HepG2 (cell line): Measurements from ENCODE around the gene NGDN. TPM values are rescaled to one million over a fixed set of nuclear protein-coding genes. Genes with fewer than 3 reads are reported as not detected.
A peak's percentile ranks its signal among the peaks of the same experiment; 100 is the strongest.

ENCODE experiments used
- CBX2 ChIP-seq, 2 experiments: fragments of 200-600 bp in 1 of 2; sonication (generic); formaldehyde crosslinking in 1 of 2; IDR thresholded peaks; 2 replicates each; pipeline versions ENCODE4 v1.7.0 to v1.8.1; 2018 to 2022; ENCODE audit warnings: low read depth in 2 of 2, low read length in 1 of 2, mild to moderate bottlenecking in 1 of 2, missing genetic modification reagents in 1 of 2
- E2F5 ChIP-seq: sonication (generic); formaldehyde crosslinking; conservative IDR thresholded peaks from 2 replicates; pipeline ENCODE4 v1.4.0; 2020; ENCODE audit warnings: missing genetic modification reagents
- FIP1L1 ChIP-seq: fragments of 200-400 bp; formaldehyde crosslinking; IDR thresholded peaks from 2 replicates; pipeline ENCODE4 v1.6.1; 2018; ENCODE audit warnings: low read depth, mild to moderate bottlenecking, low read length, moderate library complexity, borderline replicate concordance; ENCODE audit not compliant: insufficient read depth
- GLMP ChIP-seq: sonication (generic); formaldehyde crosslinking; IDR thresholded peaks from 2 replicates; pipeline ENCODE4 v1.9.0; 2021; ENCODE audit warnings: missing genetic modification reagents, mild to moderate bottlenecking, borderline replicate concordance
- JUNB ChIP-seq: sonication (generic); formaldehyde crosslinking; IDR thresholded peaks from 2 replicates; pipeline ENCODE4 v1.8.0; 2022; ENCODE audit warnings: missing genetic modification reagents, mild to moderate bottlenecking, borderline replicate concordance
- NCOA1 ChIP-seq: sonication (generic); formaldehyde crosslinking; IDR thresholded peaks from 2 replicates; pipeline ENCODE4 v1.9.0; 2021; ENCODE audit warnings: missing genetic modification reagents
- PCBP2 ChIP-seq: fragments of 200-400 bp; formaldehyde crosslinking; optimal IDR thresholded peaks from 2 replicates; pipeline ENCODE3; 2018; ENCODE audit warnings: low read length, low read depth; ENCODE audit not compliant: poor library complexity, severe bottlenecking
- RARG ChIP-seq: sonication (generic); formaldehyde crosslinking; IDR thresholded peaks from 2 replicates; pipeline ENCODE4 v1.4.0; 2020; ENCODE audit warnings: low read depth, mild to moderate bottlenecking, missing genetic modification reagents
- TARDBP ChIP-seq: sonication (generic); formaldehyde crosslinking; IDR thresholded peaks from 2 replicates; pipeline ENCODE4 v1.8.0; 2022; ENCODE audit warnings: mild to moderate bottlenecking, missing genetic modification reagents
- TBX3 ChIP-seq: fragments of 450-650 bp; IDR thresholded peaks from 2 replicates; pipeline ENCODE4 v1.6.1; 2017; ENCODE audit warnings: antibody characterized with exemption, mild to moderate bottlenecking, inconsistent platforms, borderline replicate concordance
- THAP7 ChIP-seq: sonication (generic); formaldehyde crosslinking; IDR thresholded peaks from 2 replicates; pipeline ENCODE4 v1.8.1; 2023; ENCODE audit warnings: mild to moderate bottlenecking, missing genetic modification reagents
- TRIM24 ChIP-seq: sonication (generic); formaldehyde crosslinking; IDR thresholded peaks from 2 replicates; pipeline ENCODE4 v1.8.0; 2022; ENCODE audit warnings: mild to moderate bottlenecking, missing genetic modification reagents
- ZBTB7B ChIP-seq: sonication (generic); formaldehyde crosslinking; IDR thresholded peaks from 2 replicates; pipeline ENCODE4 v1.4.0; 2020; ENCODE audit warnings: missing genetic modification reagents
- ZFP62 ChIP-seq: sonication (generic); formaldehyde crosslinking; IDR thresholded peaks from 2 replicates; pipeline ENCODE4 v1.4.0; 2020; ENCODE audit warnings: missing genetic modification reagents
- ZFYVE20 ChIP-seq: sonication (generic); formaldehyde crosslinking; IDR thresholded peaks from 2 replicates; pipeline ENCODE4 v1.8.0; 2023; ENCODE audit warnings: low read depth, mild to moderate bottlenecking, moderate library complexity, missing genetic modification reagents, borderline replicate concordance
- ZNF496 ChIP-seq: sonication (generic); formaldehyde crosslinking; IDR thresholded peaks from 2 replicates; pipeline ENCODE4 v1.8.1; 2023; ENCODE audit warnings: mild to moderate bottlenecking, moderate library complexity, missing genetic modification reagents; ENCODE audit not compliant: insufficient replicate concordance
- ZNF598 ChIP-seq: sonication (generic); formaldehyde crosslinking; IDR thresholded peaks from 2 replicates; pipeline ENCODE4 v1.5.1; 2020; ENCODE audit warnings: mild to moderate bottlenecking, missing genetic modification reagents, borderline replicate concordance
- ZNF619 ChIP-seq: sonication (generic); formaldehyde crosslinking; IDR thresholded peaks from 2 replicates; pipeline ENCODE4 v1.4.0; 2020; ENCODE audit warnings: mild to moderate bottlenecking, missing genetic modification reagents
- ZNF674 ChIP-seq: sonication (generic); formaldehyde crosslinking; IDR thresholded peaks from 2 replicates; pipeline ENCODE4 v1.5.0; 2020; ENCODE audit warnings: low read depth, mild to moderate bottlenecking, missing genetic modification reagents
- ZNF703 ChIP-seq: sonication (generic); formaldehyde crosslinking; IDR thresholded peaks from 2 replicates; pipeline ENCODE4 v1.5.1; 2020; ENCODE audit warnings: missing genetic modification reagents, mild to moderate bottlenecking, moderate library complexity, borderline replicate concordance
- ZNF746 ChIP-seq: sonication (generic); formaldehyde crosslinking; IDR thresholded peaks from 2 replicates; pipeline ENCODE4 v1.8.0; 2022; ENCODE audit warnings: mild to moderate bottlenecking, missing genetic modification reagents
- ZNF775 ChIP-seq: sonication (generic); formaldehyde crosslinking; IDR thresholded peaks from 2 replicates; pipeline ENCODE4 v1.4.0; 2020; ENCODE audit warnings: missing genetic modification reagents, mild to moderate bottlenecking, moderate library complexity, borderline replicate concordance
- ZXDC ChIP-seq: sonication (generic); formaldehyde crosslinking; IDR thresholded peaks from 2 replicates; pipeline ENCODE4 v1.5.0; 2020; ENCODE audit warnings: mild to moderate bottlenecking, missing genetic modification reagents
- polyA plus RNA-seq, 8 experiments: library from polyadenylated mRNA; depleted of rRNA in 3 of 8; stranded (reverse) in 7 of 8; unstranded in 1 of 8; fragments of >200 nt; fragmentation: Illumina TruSeq in 4 of 8; extraction: Trizol in 4 of 8; gene quantifications; 2 replicates each; pipeline versions ENCODE4 v1.2.1 to v1.2.3, GENCODE V29; 2011 to 2016; ENCODE audit warnings: low read depth in 4 of 8, missing spikeins in 1 of 8, mixed read lengths in 1 of 8; ENCODE audit not compliant: insufficient read depth in 1 of 8
- total RNA-seq, 5 experiments: library from RNA; depleted of rRNA; stranded (reverse); fragments of >200 nt; fragmentation: Illumina TruSeq; extraction: Trizol; gene quantifications; 2 replicates each; pipeline ENCODE4 v1.2.3, GENCODE V29; 2016; ENCODE audit warnings: low read depth in 1 of 5

NGDN gene
- total and polyA plus RNA-seq, 2 of the 13 experiments (the other 11 are each of a cell fraction or from before 2014, with no cell fraction given), result 154 to 216 TPM

- TF ChIP-seq GLMP (CRISPR knock-in tag) (no peak), E2F5 (CRISPR knock-in tag) (0 out of 2 replicates have a peak, but pooled peaks have one; percentile 37), TBX3 (no peak), RARG (no peak), JUNB (CRISPR knock-in tag) (no peak), ZNF619 (CRISPR knock-in tag) (no peak), TRIM24 (CRISPR knock-in tag) (peak; percentile 86; the same call in 1 of the 2 replicates), TARDBP (CRISPR knock-in tag) (peak; percentile 84; the same call in 1 of the 2 replicates), ZXDC (no peak), ZNF496 (no peak), ZNF746 (0 out of 2 replicates have a peak, but pooled peaks have one; percentile 36), FIP1L1 (no peak), CBX2 (IDR thresholded peaks at IDR 0.05; ENCODE audit: low read depth, low read length) (no peak; the same call in 1 of the 2 replicates), CBX2 (CRISPR knock-in tag; IDR thresholded peaks at IDR 0.05; ENCODE audit: low read depth) (no peak), ZFYVE20 (CRISPR knock-in tag) (no peak), NCOA1 (CRISPR knock-in tag) (peak; percentile 19; the same call in 1 of the 2 replicates), ZFP62 (CRISPR knock-in tag) (no peak), THAP7 (peak; percentile 79), PCBP2 (no peak), ZNF598 (CRISPR knock-in tag) (peak; percentile 8; the same call in 1 of the 2 replicates), ZBTB7B (CRISPR knock-in tag) (peak; percentile 97), ZNF775 (CRISPR knock-in tag) (no peak), ZNF674 (no peak), ZNF703 (no peak)
Observed at GRCh38 chr14:23435543-23436326, 33.8 kb upstream of the NGDN start, which contains the start of gene MYH7 (continued).
